Fibroblast of lung (primary cell): ENCODE measurements around the gene NAA38. TPM values are rescaled to one million over a fixed set of nuclear protein-coding genes. Genes with fewer than 3 reads are reported as not detected.

Source experiments
- DNase-seq, 2 donors: peaks; one replicate each; pipeline versions ENCODE4 v3.0.0 to v3.0.0-alpha.2; 2010; ENCODE audit warnings: low read depth in 2 of 2
- H2AFZ ChIP-seq: 2 replicates; pipeline ENCODE4 v1.5.1; 2012; ENCODE audit warnings: low read length, control low read depth, inconsistent platforms
- H3K27ac ChIP-seq: 2 replicates; pipeline ENCODE4 v1.5.1; 2011; ENCODE audit warnings: low read length, control low read depth; ENCODE audit not compliant: insufficient read depth
- H3K27me3 ChIP-seq: 2 replicates; pipeline ENCODE4 v1.5.1; 2011; ENCODE audit warnings: mild to moderate bottlenecking, low read length; ENCODE audit not compliant: control insufficient read depth, insufficient read depth
- H3K36me3 ChIP-seq: 2 replicates; pipeline ENCODE4 v1.5.1; 2011; ENCODE audit warnings: low read length; ENCODE audit not compliant: control insufficient read depth, insufficient read depth
- H3K4me1 ChIP-seq: 2 replicates; pipeline ENCODE4 v1.5.1; 2011; ENCODE audit warnings: low read length; ENCODE audit not compliant: control insufficient read depth, insufficient read depth; ENCODE audit errors: extremely low read depth
- H3K4me2 ChIP-seq: 2 replicates; pipeline ENCODE4 v1.5.1; 2011; ENCODE audit warnings: low read length, control low read depth; ENCODE audit not compliant: insufficient read depth; ENCODE audit errors: extremely low read depth
- H3K4me3 ChIP-seq, 4 experiments: fragments of 200-600 bp in 1 of 4; sonication (generic) in 1 of 4; replicated peaks in 1 of 4; 2 replicates each; pipeline ENCODE4 v1.5.1; 2011 to 2016; ENCODE audit warnings: low read length in 4 of 4, low read depth in 3 of 4, mild to moderate bottlenecking in 3 of 4, control low read depth in 2 of 4, inconsistent platforms in 1 of 4, mixed read lengths in 1 of 4; ENCODE audit not compliant: insufficient read depth in 1 of 4; ENCODE audit errors: control extremely low read depth in 1 of 4
- H3K79me2 ChIP-seq: 2 replicates; pipeline ENCODE4 v1.5.1; 2012; ENCODE audit warnings: mild to moderate bottlenecking, low read length, inconsistent platforms; ENCODE audit not compliant: control insufficient read depth, insufficient read depth
- H3K9ac ChIP-seq: 2 replicates; pipeline ENCODE4 v1.5.1; 2011; ENCODE audit warnings: mild to moderate bottlenecking, low read length, control low read depth; ENCODE audit not compliant: insufficient read depth
- H3K9me3 ChIP-seq: 2 replicates; pipeline ENCODE4 v1.5.1; 2012; ENCODE audit warnings: low read depth, low read length; ENCODE audit not compliant: control insufficient read depth, insufficient read depth
- H4K20me1 ChIP-seq: 2 replicates; pipeline ENCODE4 v1.5.1; 2011; ENCODE audit warnings: low read length; ENCODE audit not compliant: control insufficient read depth, insufficient read depth; ENCODE audit errors: extremely low read depth
- EZH2 ChIP-seq: IDR thresholded peaks from 2 replicates; pipeline ENCODE4 v1.5.1; 2012; ENCODE audit warnings: low read length, control low read depth, mild to moderate bottlenecking; ENCODE audit errors: missing control alignments
- polyA plus RNA-seq, 2 donors: library from polyadenylated mRNA; depleted of rRNA in 1 of 2; stranded (reverse) in 1 of 2; unstranded in 1 of 2; fragments of >200 nt; gene quantifications; 2 replicates each; pipeline ENCODE4 v1.2.1, GENCODE V29; 2011 to 2012; ENCODE audit warnings: missing spikeins in 1 of 2
- total RNA-seq: library from RNA; depleted of rRNA; stranded (reverse); fragments of >200 nt; gene quantifications from 2 replicates; pipeline ENCODE4 v1.2.1, GENCODE V29; 2014
- TF ChIP-seq, protein P1 (sequence below), 2 donors: IDR thresholded peaks in 1 of 2; conservative IDR thresholded peaks in 1 of 2; 1 replicate in 1 of 2; 2 replicates in 1 of 2; pipeline ENCODE4 v1.5.1; 2011 to 2012; ENCODE audit warnings: low read length in 2 of 2, control low read depth in 1 of 2, inconsistent platforms in 1 of 2, low read depth in 1 of 2, mild to moderate bottlenecking in 1 of 2

Gene NAA38
- total and polyA plus RNA-seq, 2 donors (not counting 1 experiment from before 2014, with no cell fraction given), result 31.0 to 78.9 TPM

- Histone ChIP-seq H3K27me3 (peaks cover 3% of the 10 kb centered on the region), H2AFZ (no peak overlapping the region), H3K9ac (peak overlapping the region; percentile 97), H3K4me3 (peak overlapping the region; percentile 58 to 92 (median 70)), H4K20me1 (no peaks in the 10 kb centered on the region), H3K4me1 (peaks cover 18% of the 10 kb centered on the region), H3K9me3 (no peaks in the 10 kb centered on the region), H3K79me2 (peaks cover 17% of the 10 kb centered on the region), H3K36me3 (peaks cover 3% of the 10 kb centered on the region), H3K4me2 (peak overlapping the region; percentile 92), H3K27ac (peak overlapping the region; percentile 98)
- peak; percentile 98 for DNase-seq
- no peak for TF ChIP-seq EZH2
- TF ChIP-seq, protein P1, sequence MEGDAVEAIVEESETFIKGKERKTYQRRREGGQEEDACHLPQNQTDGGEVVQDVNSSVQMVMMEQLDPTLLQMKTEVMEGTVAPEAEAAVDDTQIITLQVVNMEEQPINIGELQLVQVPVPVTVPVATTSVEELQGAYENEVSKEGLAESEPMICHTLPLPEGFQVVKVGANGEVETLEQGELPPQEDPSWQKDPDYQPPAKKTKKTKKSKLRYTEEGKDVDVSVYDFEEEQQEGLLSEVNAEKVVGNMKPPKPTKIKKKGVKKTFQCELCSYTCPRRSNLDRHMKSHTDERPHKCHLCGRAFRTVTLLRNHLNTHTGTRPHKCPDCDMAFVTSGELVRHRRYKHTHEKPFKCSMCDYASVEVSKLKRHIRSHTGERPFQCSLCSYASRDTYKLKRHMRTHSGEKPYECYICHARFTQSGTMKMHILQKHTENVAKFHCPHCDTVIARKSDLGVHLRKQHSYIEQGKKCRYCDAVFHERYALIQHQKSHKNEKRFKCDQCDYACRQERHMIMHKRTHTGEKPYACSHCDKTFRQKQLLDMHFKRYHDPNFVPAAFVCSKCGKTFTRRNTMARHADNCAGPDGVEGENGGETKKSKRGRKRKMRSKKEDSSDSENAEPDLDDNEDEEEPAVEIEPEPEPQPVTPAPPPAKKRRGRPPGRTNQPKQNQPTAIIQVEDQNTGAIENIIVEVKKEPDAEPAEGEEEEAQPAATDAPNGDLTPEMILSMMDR (conservative IDR thresholded peaks at IDR 0.05 in 1 of 2, IDR thresholded peaks at IDR 0.05 in 1 of 2; ENCODE audit: low read depth in 1 of 2, low read length in 2 of 2), result peak; percentile 77 to 81
These were observed 22.2 kb downstream of the NAA38 start for GRCh38 chr17:7834957-7835813.

DNA sequence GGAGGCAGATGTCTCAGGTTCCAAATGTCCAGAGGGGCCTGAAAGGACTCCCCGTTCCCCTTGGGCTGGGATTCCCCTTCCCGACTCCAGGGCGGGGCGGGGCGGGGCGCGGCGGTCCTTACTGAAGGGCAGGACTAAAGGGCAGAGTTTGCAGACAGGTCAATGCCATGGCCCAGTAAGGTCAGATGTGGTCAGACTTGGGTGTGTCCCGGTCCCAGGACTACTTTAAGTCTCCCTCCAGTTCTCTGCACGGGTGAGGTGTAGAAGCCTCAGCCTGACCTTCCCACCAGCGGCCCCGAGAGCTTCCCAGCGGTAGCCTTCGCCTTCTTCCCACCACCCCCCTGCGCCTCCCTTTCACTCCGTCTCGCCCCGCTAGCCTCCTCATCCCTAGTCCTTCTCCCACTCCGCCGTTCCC is 22.8 kb downstream of the NAA38 start:
- peaks cover 14% of the 10 kb centered on the region for H3K4me1 ChIP-seq
- peak overlapping the region; percentile 30 to 92 (median 60) for H3K4me3 ChIP-seq
- no peaks in the 10 kb centered on the region for H3K9me3 ChIP-seq
- TF ChIP-seq, protein P1 (conservative IDR thresholded peaks at IDR 0.05 in 1 of 2, IDR thresholded peaks at IDR 0.05 in 1 of 2; ENCODE audit: low read depth in 1 of 2, low read length in 2 of 2), result no peak
- TF ChIP-seq EZH2, result no peak
- peaks cover 3% of the 10 kb centered on the region for H3K27me3 ChIP-seq
- H3K9ac ChIP-seq, result peak overlapping the region; percentile 89
- no peaks in the 10 kb centered on the region for H4K20me1 ChIP-seq
- H3K27ac ChIP-seq, result peak overlapping the region; percentile 98
- no peaks in the 10 kb centered on the region for H3K36me3 ChIP-seq
- peaks cover 12% of the 10 kb centered on the region for H3K79me2 ChIP-seq
- DNase-seq, result peak in 1 of 2 donors; percentile 51
- peak overlapping the region; percentile 90 for H3K4me2 ChIP-seq
- H2AFZ ChIP-seq, result peak overlapping the region; percentile 7

GRCh38 chr17:7833795-7834541 is 23.4 kb downstream of the NAA38 start, which contains the start of gene KDM6B:
Gene KDM6B, plus strand, starts transcription at chr17:7834217. Its CDS starts 11,338 bp downstream, at chr17:7845555.
- TF ChIP-seq, protein P1 (conservative IDR thresholded peaks at IDR 0.05 in 1 of 2, IDR thresholded peaks at IDR 0.05 in 1 of 2; ENCODE audit: low read depth in 1 of 2, low read length in 2 of 2), result no peak
- Histone ChIP-seq H3K9me3 (no peaks in the 10 kb centered on the region), H3K4me1 (peaks cover 10% of the 10 kb centered on the region), H3K4me2 (peak within 1 kb of the TSS; percentile 90), H3K27ac (peak within 1 kb of the TSS; percentile 98), H3K79me2 (peaks cover 6% of the 10 kb centered on the region), H3K9ac (peak within 1 kb of the TSS; percentile 89), H3K4me3 (peak within 1 kb of the TSS; percentile 30 to 92 (median 60)), H3K27me3 (peaks cover 3% of the 10 kb centered on the region), H3K36me3 (no peaks in the 10 kb centered on the region), H4K20me1 (no peaks in the 10 kb centered on the region), H2AFZ (peak within 1 kb of the TSS; percentile 53)
- peak; percentile 88 for DNase-seq
